Prostate gland (tissue), 2 donors: ENCODE results near the gene ZNF420. TPM values are rescaled to one million over a fixed set of nuclear protein-coding genes. Genes with fewer than 3 reads are reported as not detected.
"Not testable (repeated sequence)": the region's sequence is repeated elsewhere in the genome, so short reads cannot be mapped to it uniquely, and the experiment has no call there.

Source experiments
- DNase-seq: peaks from one replicate; pipeline ENCODE4 v3.0.0-alpha.2; 2019; ENCODE audit warnings: low spot score
- H3K27ac ChIP-seq, 2 donors: fragments of 200-600 bp; sonication (generic); 2 replicates each; pipeline ENCODE4 v1.5.1; 2017 to 2019
- H3K27me3 ChIP-seq: fragments of 200-600 bp; sonication (generic); replicated peaks from 2 replicates; pipeline ENCODE4 v1.5.1; 2019; ENCODE audit not compliant: insufficient read depth
- H3K36me3 ChIP-seq, 2 donors: fragments of 200-600 bp; sonication (generic); 1 replicate in 1 of 2; 2 replicates in 1 of 2; pipeline versions ENCODE4 v1.5.1 to v1.8.1; 2017 to 2019
- H3K4me1 ChIP-seq: fragments of 200-600 bp; sonication (generic); replicated peaks from 2 replicates; pipeline ENCODE4 v1.5.1; 2019
- H3K4me3 ChIP-seq, 2 donors: fragments of 200-600 bp; sonication (generic); 2 replicates each; pipeline ENCODE4 v1.5.1; 2017 to 2019
- H3K9me3 ChIP-seq: fragments of 200-600 bp; sonication (generic); 2 replicates; pipeline ENCODE4 v1.5.1; 2017
- CTCF ChIP-seq, 4 experiments: fragments of 200-600 bp in 2 of 4; fragments of 450-650 bp in 2 of 4; sonication (generic) in 2 of 4; IDR thresholded peaks; 1 replicate in 3 of 4; 2 replicates in 1 of 4; pipeline ENCODE4 v1.5.1; 2016 to 2019; ENCODE audit warnings: antibody characterized with exemption in 4 of 4, mild to moderate bottlenecking in 2 of 4, moderate library complexity in 2 of 4
- POLR2A ChIP-seq: fragments of 450-650 bp; IDR thresholded peaks from one replicate; pipeline ENCODE4 v1.6.1; 2016; ENCODE audit warnings: antibody characterized with exemption, mild to moderate bottlenecking
- POLR2AphosphoS5 ChIP-seq: sonication (generic); formaldehyde crosslinking; IDR thresholded peaks from one replicate; pipeline ENCODE4 v1.6.1; 2017; ENCODE audit warnings: antibody characterized with exemption
- WGBS: methylation state at CpG from one replicate; pipeline ENCODE4 v1.1.5; 2018; 5-methylcytosine and 5-hydroxymethylcytosine counted together
- intact Hi-C: fragments of 100-400 bp; cut with DNase I; formaldehyde crosslinking; loops from one replicate; pipeline ENCODE4 v1.14.2; 2022
- total RNA-seq, 2 donors: library from RNA; depleted of rRNA; stranded (reverse); fragments of >200 nt; gene quantifications; one replicate each; pipeline ENCODE4 v1.1.0, GENCODE V29; 2016

The ZNF420 gene
- total RNA-seq, 2 donors from 2014 or later, result 4.8 to 10.7 TPM

GRCh38 chr19:37114001-37114400 is 35.8 kb downstream of the ZNF420 start:
- WGBS, result 95% methylated on average over 9 of the region's 9 CpGs
- no peak overlapping the region for H3K4me3 ChIP-seq
- peaks cover 0 to 23% of the 10 kb centered on the region in 2 donors for H3K36me3 ChIP-seq
- H3K4me1 ChIP-seq, result no peaks in the 10 kb centered on the region
- TF ChIP-seq POLR2AphosphoS5, result no peak
- TF ChIP-seq CTCF (IDR thresholded peaks at IDR 0.05), result no peak
- no peak for TF ChIP-seq POLR2A
- DNase-seq, result no peak
- no peaks in the 10 kb centered on the region for H3K27me3 ChIP-seq
- intact Hi-C loops, result no loop called here
- peaks cover 4% of the 10 kb centered on the region for H3K9me3 ChIP-seq
- no peak overlapping the region for H3K27ac ChIP-seq

GRCh38 chr19:37122093-37122492 is 43.9 kb downstream of the ZNF420 start:
- DNase-seq, H3K36me3 ChIP-seq, H3K9me3 ChIP-seq, H3K4me3 ChIP-seq, H3K27ac ChIP-seq, H3K27me3 ChIP-seq, intact Hi-C loops, H3K4me1 ChIP-seq: not testable (repeated sequence)
- WGBS, result 100% methylated on average over 3 of the region's 3 CpGs

GRCh38 chr19:37127999-37128820 is 50.0 kb downstream of the ZNF420 start:
- no peak for DNase-seq

GRCh38 chr19:37128821-37129177 is 50.6 kb downstream of the ZNF420 start:
- no peak overlapping the region for H3K27ac ChIP-seq
- intact Hi-C loops, result no loop called here
- H3K9me3 ChIP-seq, result peaks cover 26% of the 10 kb centered on the region
- no peak overlapping the region for H3K4me3 ChIP-seq
- no peak for DNase-seq
- no peaks in the 10 kb centered on the region for H3K27me3 ChIP-seq
- no peaks in the 10 kb centered on the region for H3K4me1 ChIP-seq
- 98% methylated on average over 3 of the region's 3 CpGs for WGBS
- H3K36me3 ChIP-seq, result peaks cover 11 to 15% of the 10 kb centered on the region in 2 donors
- TF ChIP-seq CTCF (IDR thresholded peaks at IDR 0.05) (no peak), POLR2A (no peak), POLR2AphosphoS5 (no peak)

More at GRCh38 chr19:37127999-37128820, 50.0 kb downstream of the ZNF420 start:
- peaks cover 11 to 15% of the 10 kb centered on the region in 2 donors for H3K36me3 ChIP-seq
- intact Hi-C loops, result no loop called here
- peaks cover 24% of the 10 kb centered on the region for H3K9me3 ChIP-seq
- no peak overlapping the region for H3K27ac ChIP-seq
- no peak overlapping the region for H3K4me3 ChIP-seq
- no peaks in the 10 kb centered on the region for H3K4me1 ChIP-seq
- 97% methylated on average over 12 of the region's 12 CpGs for WGBS
- TF ChIP-seq POLR2A, result no peak
- TF ChIP-seq POLR2AphosphoS5, result no peak
- no peak for TF ChIP-seq CTCF (IDR thresholded peaks at IDR 0.05)
- H3K27me3 ChIP-seq, result no peaks in the 10 kb centered on the region

- 16% methylated on average over 1 of the region's 1 CpG for WGBS
- H3K4me1 ChIP-seq, result no peaks in the 10 kb centered on the region
- H3K36me3 ChIP-seq, result no peaks in the 10 kb centered on the region
- H3K27me3 ChIP-seq, result no peaks in the 10 kb centered on the region
- DNase-seq, result no peak
- no peak overlapping the region for H3K4me3 ChIP-seq
- intact Hi-C loops, result no loop called here
- H3K27ac ChIP-seq, result no peak overlapping the region
- TF ChIP-seq POLR2AphosphoS5 (no peak), POLR2A (no peak), CTCF (IDR thresholded peaks at IDR 0.05) (no peak)
- H3K9me3 ChIP-seq, result peaks cover 11% of the 10 kb centered on the region
Measured at GRCh38 chr19:37136111-37136510, 57.9 kb downstream of the ZNF420 start.
